SW480 (cell line): ENCODE data around the gene WDR76.
"Not testable (repeated sequence)": the region's sequence is repeated elsewhere in the genome, so short reads cannot be mapped to it uniquely, and the experiment has no call there.

Experiments
- DNase-seq: peaks from one replicate; pipeline ENCODE4 v3.0.0-alpha.2; 2016; ENCODE audit warnings: low spot score

The WDR76 gene

DNA sequence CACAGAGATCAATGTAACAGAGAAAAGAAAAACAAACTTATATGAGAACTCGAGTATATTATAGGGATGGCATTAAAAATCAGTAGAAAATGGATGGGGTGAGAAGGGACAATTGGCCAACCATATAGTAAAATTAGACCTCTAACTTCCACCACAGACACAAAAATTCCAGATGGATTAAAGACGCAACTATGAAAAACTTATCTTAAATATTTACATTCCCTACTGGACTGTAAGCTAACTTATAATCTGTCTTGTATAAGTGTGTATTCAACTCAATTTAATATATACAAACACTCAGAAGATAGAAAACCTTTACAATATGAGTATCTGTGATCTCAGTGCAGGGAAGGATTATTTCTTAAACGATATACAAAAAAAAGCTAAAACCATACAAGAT is 5.3 kb upstream of the WDR76 start:
- DNase-seq, result no peak

DNA sequence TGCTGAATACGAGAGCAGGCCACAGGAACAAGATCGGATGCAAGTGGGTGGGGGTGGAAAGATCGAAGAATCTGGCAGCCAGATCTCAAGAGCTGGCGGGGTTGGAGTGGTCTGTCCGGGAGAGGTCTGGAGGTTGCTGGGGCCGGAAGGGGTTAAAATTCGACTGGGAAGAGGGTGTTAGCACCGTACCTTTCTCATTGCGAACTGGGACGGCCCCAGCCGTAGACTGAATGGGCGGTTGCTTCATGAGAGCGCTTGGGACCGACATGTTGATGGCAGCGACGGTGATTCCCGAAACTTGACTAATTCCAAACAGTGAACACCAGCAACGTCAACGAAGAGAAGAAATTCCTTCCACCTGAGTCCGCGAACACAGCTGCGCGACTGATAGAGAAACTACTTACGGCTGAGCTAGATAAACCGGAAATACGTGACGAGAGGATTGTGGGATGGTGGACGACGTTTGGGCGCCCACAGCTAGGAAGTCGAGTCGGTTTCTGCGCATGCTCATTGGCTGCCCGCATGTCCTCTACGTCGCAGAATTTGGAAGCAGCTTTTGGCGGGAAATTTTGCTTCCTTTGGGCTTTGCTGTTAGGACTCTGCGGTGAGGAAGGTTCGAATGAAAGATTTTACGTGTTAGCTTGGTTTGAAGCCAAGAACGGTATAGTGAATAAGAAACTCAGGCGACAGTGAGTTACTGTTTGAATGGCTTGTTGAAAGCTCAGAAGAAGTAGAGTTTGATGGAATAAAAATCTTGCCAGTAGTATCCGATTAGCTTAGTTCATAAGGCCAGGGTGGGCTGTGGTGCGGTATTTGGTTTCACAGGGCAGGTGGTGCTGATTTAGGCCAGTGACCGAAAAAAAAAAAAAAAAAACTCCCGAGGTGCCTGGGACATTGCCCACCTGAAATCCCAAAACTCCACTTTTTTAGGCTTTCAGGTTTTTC is 2.2 kb upstream of the WDR76 start, which contains the start of gene MFAP1:
TSS of gene MFAP1 (minus strand) at position 389 of the 945 bp plus-strand sequence. CDS start at position 268, 121 bp downstream.
- peak; percentile 95 for DNase-seq

DNA sequence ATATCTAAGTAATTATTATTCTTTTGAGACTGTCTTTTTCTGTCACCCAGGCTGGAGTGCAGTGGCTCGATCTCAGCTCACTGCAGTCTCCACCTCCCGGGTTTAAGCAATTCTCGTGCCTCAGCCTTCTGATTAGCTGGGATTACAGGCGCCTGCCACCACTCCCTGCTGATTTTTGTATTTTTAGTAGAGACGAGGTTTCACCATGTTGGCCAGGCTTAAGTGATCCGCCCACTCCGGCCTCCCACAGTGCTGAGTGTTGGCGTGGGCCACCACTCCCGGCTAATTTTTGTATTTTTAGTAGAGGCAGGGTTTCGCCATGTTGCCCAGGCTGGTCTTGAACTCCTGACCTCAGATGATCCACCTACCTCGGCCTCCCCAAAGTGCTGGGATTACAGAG is 1.5 kb upstream of the WDR76 start:
- DNase-seq, result not testable (repeated sequence)

DNA sequence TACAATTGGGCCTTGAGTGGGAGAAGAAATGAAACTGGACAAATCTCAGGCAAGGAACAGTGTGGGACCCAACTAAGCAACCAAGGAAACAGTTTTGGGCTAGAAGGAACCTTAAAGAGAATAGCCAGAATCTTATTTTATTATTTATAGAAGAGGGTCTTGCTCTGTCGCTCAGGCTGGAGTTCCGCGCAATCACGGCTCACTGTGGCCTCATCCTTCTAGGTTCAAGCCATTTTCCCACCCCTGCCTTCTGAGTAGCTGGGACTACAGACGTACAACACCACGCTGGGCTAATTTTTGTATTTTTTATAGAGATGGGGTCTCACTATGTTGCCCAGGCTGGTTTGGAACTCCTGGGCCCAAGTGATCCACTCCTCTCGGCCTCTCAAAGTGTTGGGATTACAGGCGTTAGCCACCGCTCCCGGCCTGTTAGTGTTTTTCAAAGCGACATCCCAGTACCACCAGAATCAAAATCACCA is 734 bp upstream of the WDR76 start:
- DNase-seq, result no peak

DNA sequence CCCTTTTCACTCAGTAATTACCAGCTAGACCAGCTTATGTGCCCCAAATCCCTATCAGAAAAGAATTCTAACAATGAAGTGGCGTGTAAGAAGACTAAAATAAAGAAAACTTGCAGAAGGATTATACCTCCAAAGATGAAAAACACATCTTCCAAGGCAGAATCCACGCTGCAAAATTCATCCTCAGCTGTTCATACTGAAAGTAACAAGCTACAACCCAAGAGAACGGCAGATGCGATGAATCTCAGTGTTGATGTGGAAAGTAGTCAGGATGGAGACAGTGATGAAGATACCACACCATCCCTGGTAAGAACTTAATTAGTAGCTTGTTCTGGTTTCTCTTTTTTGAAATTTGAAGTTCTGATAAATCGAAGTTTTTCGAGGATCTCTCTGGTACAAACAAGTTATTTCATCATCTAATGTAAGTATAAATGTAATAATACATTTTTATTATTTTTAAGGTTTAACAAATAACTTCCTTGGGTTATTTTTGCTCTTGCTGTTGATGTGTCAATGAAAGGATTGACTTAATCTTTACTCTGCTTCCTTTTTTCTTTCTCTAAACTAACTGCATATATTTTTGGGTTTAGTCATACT is 1.4 kb downstream of the WDR76 start:
- DNase-seq, result no peak

DNA sequence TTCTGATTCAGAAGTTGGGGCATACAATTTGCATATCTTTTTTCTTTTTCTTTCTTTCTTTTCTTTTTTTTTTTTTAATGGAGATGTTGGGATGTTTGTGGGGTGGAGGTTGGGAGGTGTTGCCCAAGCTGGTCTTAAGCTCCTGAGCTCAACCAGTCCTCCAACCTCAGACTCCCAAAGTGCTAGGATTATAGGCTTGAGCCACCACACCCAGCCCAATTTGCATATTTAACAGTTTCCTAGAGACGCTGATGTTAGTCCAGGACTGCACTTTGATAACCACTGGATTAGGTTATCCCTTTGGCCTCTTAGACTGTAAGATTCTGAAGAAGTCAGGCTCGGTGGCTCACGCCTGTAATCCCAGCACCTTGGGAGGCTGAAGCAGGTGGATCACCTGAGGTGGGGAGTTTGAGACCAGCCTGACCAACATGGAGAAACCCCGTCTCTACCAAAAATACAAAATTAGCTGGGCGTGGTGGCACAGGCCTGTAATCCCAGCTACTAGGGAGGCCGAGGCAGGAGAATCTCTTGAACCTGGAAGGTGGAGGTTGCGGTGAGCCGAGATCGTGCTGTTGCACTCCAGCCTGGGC is 3.2 kb downstream of the WDR76 start:
- DNase-seq, result not testable (repeated sequence)

DNA sequence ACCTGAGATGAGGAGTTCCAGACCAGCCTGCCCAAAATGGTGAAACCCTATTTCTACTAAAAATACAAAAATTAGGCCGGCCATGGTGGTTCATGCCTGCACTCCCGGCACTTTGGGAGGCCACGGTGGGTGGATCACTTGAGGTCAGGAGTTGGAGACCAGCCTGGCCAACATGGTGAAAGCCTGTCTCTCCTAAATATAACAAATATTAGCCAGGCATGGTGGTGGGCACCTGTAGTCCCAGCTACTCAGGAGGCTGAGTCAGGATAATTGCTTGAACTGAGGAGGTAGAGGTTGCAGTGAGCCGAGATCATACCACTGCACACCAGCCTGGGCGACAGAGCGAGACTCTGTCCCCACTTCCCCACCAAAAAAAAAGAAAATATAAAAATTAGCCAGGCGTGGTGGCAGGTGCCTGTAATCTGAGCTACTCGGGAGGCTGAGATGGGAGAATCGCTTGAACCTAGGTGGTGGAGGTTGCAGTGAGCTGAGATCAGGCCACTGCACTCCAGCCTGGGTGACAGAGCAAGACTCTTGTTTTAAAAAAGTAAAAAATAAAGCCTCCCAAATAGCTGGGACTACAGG is 4.0 kb downstream of the WDR76 start:
- not testable (repeated sequence) for DNase-seq

DNA sequence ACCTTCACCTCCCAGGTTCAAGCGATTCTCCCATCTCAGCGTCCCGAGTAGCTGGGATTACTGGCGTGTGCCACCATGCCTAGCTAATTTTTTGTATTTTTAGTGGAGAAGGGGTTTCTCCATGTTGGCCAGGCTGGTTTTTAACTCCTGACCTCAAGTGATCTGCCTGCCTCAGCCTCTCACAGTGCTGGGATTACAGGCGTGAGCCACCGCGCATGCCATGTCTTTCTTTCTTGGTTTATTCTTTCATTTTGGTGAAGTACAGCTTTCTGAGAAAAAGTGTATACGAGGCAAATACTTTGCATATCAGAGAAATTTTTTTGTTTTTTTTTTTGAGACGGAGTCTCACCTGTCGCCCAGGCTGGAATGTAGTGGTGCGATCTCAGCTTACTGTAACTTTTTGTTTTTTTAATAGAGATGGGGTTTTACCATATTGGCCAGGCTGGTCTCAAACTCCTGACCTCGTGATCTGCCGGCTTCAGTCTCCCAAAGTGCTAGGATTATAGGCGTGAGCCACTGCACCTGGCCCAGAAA is 4.8 kb downstream of the WDR76 start:
- DNase-seq, result not testable (repeated sequence)

DNA sequence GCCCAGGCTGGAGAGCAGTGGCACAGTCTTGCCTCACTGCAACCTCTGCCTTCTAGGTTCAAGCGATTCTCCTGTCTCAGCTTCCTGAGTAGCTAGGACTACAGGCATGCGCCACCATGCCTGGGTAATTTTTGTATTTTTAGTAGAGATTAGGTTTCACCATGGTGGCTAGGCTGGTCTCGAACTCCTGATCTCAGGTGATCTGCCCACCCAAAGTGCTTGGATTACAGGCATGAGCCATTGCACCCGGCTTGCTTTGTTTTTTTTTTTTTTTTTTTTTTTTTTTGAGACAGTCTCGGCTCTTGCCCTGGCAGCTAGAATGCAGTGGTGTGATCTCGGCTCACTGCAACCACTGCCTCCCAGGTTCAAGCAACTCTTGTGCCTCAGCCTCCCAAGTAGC is 5.7 kb downstream of the WDR76 start:
- DNase-seq, result not testable (repeated sequence)

DNA sequence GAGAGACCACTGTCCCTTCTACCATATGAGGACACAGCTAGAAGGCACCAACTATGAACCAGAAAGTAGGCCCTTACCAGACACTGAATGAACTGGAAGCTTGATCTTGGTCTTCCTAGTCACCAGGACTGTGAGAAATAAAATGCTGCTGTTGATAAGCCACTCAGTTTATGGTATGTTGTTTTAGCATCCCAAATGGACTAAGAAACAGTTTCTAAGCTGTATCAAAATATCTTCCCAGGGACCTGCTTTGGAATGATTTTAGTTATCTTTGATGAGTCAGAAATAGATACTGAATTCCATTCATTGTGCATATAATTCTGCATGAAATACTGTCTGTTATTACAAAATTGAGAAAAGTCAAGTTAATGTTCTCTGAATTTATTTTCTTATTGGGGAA is 18.6 kb downstream of the WDR76 start:
- no peak for DNase-seq

DNA sequence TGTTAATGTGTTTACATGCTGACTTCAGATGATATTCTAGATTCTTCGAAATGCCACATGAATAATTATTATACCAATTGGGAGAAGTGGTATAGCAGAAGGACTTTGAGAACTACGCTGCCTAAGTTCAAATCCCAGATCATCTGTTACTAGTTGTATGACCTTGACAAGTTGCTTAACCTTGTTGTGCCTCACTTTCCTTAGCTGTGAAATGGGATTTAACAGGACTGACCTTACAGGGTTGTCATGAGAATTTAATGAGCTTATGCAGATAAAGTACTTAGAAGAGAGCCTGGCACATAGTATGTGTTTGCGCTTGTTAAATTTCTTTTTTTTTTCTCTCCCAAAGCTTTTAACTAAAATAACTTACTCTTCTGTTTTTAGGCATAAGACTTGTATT is 24.4 kb downstream of the WDR76 start:
- no peak for DNase-seq

DNA sequence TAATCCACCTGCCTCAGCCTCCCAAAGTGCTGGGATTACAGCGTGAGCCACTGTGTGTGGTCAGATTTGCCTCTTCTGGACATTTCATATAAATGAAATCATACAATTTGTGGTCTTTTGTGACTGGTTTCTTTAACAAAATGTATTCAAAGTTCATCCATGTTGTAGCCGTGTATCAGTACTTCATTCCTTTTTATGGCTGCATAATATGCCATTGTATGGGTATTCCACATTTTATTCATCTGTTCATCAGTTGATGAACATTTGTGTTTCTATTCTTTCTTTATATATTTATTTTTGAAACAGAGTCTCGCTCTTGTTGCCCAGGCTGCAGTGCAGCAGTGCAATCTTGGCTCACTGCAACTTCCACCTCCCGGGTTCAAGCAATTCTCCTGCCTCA is 25.8 kb downstream of the WDR76 start:
- no peak for DNase-seq

DNA sequence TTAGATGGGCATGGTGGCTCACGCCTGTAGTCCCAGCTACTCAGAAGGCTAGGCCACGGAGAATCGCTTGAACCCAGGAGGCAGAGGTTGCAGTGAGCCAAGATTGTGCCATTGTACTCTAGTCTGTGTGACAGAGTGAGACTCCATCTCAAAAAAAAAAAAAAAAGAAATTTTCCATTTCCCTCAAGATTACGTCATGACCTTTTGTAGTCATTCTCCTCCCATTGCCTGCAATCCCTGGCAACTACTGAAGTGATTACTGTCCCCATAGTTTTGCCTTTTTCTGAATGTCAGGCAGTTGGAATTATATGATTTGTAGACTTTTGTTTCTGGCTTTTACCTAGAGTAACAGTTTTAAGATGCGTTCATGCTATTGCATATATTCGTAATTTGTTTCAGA is 28.0 kb downstream of the WDR76 start:
- DNase-seq, result no peak

DNA sequence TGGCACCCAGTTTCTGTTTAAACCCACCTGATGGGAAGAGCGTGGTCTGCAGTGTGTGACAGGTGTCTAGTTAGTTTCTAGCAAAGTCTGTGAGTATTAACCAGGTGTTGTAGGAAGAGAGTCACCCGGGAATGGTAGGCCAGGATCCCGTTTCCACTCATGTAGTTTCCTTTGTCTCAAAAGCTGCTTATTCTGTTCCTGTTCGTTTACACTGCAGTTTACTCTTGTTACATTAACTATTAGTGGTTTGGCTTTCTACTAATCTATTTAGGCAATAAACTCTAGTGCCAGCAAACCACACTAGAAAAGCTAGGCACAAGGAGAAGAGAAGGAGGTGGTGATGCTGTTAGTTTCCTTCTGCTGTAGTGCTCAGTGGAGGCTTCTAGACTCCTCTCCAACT is 32.7 kb downstream of the WDR76 start:
- no peak for DNase-seq

DNA sequence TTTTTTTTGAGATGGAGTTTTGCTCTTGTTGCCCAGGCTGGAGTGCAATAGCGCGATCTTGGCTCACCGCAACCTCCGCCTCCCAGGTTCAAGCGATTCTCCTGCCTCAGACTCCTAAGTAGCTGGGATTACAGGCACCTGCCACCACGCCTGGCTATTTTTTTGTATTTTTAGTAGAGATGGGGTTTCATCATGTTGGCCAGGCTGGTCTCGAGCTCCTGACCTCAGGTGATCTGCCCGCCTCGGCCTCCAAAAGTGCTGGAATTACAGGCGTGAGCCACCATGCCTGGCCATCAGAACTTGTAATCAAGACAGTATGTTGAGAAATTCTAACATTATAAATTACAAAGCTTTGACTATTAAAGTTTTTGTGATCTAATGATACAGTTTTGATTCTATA is 39.8 kb downstream of the WDR76 start:
- DNase-seq, result not testable (repeated sequence)

DNA sequence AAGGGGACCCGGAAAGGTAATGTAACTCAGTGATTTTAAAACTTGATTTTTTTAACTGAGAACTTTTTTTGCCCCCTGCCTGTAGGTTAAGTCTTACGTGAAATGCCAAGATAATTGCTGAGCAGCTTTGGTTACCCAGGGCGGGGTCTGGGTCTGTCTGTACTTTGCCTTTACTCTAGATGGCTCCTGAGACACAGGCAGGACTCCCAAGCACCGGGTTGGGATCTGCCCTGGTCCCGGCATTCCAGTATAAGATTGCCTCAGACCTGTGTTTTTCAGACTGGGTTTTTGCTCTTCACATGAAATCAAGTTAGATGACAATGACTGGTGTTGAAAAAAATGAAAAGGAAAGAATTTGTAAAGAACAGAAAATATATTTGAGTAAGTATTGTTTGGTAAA is 40.3 kb downstream of the WDR76 start:
- no peak for DNase-seq

DNA sequence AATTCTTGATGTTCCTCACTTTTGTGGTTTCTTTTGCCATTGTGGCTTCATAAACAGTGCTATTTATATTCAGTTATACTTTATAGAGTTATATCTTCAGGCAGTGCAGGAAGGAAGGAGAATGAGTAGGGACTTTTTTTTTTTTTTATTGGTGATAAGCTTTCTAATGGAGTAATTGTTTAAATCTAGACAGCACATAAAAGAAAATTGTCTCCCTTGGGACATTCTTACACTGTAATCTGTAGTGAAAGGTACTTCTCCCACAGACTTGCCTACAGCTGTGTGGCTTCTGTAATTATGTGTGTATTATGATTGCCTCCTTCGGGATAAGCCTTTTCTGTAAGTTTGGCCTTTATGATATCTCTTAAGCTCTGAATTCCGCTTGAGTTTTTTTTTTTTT is 41.6 kb downstream of the WDR76 start:
- no peak for DNase-seq

DNA sequence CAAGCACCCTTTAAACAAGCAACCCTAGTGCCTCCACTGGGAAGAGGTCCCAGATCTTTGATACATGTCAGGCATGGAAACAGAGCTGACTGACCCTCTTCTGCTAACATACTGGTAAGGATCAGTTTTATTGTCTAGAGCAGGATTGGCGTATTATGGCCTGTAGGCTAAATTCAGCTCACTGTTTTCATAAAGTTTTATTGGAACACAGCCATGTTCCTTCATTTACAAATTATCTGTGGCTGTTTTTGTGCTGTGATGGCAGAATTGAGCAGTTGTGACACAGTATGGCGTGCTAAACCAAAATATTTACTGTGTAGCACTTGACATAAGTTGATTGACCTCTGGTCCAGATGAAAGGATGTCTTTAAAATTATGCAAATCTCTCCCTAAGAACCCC is 45.0 kb downstream of the WDR76 start:
- no peak for DNase-seq

DNA sequence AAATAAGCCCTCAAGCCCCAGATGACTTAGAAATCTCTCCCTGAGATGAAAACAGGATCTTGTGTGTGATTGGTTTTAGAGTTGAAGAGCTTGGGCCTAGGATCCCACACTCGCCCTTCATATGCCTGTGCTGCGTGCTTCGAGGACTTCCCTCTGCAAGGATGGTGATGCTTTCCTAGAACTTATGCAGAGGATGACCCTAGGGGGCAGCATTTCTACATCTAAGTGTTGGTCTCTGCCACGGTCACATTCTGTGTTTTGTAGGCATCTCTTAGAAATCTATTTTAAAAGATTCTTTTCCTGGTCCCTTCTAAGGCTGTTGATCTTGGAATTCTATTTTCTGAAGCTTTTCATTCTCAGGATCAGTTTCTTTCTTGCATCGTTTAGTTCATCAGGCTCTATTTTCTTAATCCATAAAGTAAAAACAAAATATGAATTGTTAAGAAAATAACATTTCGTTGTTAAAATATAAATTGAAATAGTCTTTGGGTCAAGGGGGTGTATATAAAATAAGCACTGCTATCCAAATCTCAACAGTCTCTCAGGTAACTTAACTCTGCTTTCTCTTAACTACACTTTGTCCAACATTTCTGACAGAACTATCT is 45.7 kb downstream of the WDR76 start:
- DNase-seq, result peak; percentile 33

DNA sequence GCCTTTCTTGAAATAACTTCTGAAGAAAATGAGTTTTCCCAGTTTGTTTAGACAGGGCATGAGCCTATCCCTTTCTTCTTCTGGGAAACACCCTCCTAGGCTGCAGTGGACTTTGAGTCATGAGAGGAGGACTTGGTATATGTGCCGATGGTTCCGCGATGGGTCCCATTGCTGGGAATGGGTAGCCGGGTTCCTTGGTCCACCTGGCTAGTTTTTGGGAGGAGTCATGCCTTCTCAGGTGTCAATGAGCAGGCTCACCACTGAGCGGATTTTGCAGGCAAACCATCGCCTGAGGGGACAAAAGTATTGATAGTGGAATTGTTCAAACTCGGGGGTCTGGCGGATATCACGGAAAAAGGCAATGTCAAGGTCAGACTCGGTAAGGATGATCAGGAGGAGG is 46.8 kb downstream of the WDR76 start:
- no peak for DNase-seq

DNA sequence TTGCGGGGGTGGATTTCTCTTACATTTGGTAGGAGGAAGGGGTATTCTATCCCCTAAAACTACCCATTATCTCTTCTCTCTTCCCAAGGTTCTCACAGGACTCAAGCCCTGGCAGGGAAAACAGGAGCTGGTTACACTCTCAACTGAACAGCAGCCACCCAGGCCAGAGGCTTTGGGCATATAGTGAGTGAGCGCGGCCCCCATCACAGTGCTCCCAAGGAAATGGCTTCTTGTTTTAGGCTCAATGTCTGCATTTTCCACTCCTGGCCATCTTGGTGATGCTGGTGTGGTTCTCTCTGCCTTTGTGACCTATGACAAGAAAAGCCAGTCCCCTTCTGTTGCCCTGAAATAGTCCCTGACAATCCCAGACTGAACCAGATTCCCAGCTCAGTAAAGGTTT is 50.1 kb downstream of the WDR76 start:
- DNase-seq, result no peak

DNA sequence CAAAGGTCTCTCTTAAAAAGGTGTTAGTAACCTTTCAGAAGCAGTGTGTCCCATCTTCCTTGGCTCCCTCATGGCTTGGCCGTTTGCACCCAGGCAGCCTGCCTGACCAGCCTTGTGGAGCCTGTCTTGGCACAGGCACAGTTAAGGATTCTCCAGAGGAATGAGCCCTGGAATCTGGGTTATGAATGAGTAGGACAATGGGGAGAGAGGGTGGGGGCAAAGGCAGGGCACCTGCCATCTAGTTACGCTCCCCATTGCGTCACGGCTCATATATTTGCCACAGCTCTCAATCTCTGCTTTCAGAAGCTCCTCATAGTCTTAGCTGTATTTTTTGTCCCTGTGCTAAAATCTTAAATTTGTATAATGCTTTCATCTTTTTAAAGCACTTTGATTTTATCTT is 50.6 kb downstream of the WDR76 start:
- DNase-seq, result no peak
